Omental fat pad (tissue), 4 donors: ENCODE data around the gene SMIM24. TPM values are rescaled to one million over a fixed set of nuclear protein-coding genes. Genes with fewer than 3 reads are reported as not detected.

Experiments
- ATAC-seq: fragments of 150-250 bp; one replicate; pipeline ENCODE4 v1.9.1; 2016; ENCODE audit warnings: mild to moderate bottlenecking, moderate library complexity; ENCODE audit not compliant: low FRiP score
- DNase-seq: peaks from one replicate; pipeline ENCODE4 v3.0.0-alpha.2; 2019; ENCODE audit warnings: low spot score
- total RNA-seq, 4 donors: library from RNA; depleted of rRNA; stranded (reverse); fragments of >200 nt; gene quantifications; one replicate each; pipeline ENCODE4 v1.1.0, GENCODE V29; 2016
- TF ChIP-seq, protein P1 (sequence below), 3 donors: fragments of 450-650 bp; IDR thresholded peaks; one replicate each; pipeline ENCODE4 v1.5.1; 2016 to 2017; ENCODE audit warnings: antibody characterized with exemption in 3 of 3, mild to moderate bottlenecking in 3 of 3, moderate library complexity in 2 of 3

SMIM24 gene
- total RNA-seq, 4 donors from 2014 or later = not detected

GRCh38 chr19:3443840-3444694 lies 36.3 kb downstream of the SMIM24 start:
- DNase-seq = no peak

DNA sequence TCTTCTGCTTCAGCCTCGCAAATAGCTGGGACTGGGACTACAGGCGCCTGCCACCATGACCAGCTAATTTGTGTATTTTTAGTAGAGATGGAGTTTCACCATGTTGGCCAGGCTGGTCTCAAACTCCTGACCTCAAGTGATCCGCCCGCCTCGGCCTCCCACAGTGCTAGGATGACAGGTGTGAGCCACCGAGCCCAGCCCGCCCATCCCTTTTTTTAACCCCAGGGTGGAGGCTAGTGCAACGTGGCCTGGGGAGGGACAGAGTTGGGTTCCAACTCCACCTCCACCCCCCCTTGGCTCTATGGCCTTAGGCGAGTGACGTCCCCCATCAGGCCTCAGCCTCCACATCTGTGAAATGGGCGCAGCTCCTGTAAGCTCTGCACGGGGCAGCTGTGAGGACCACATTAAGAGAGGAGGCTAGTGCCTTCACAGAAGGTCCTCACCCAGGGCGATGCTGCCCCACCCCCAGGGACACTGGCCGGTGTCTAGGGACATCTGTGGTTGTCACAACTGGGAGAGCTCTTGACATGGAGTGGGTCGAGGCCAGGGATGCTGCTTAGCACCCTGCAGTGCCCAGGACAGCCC lies 37.7 kb downstream of the SMIM24 start:
- ATAC-seq (no peak), DNase-seq (no peak)
- TF ChIP-seq, protein P1, sequence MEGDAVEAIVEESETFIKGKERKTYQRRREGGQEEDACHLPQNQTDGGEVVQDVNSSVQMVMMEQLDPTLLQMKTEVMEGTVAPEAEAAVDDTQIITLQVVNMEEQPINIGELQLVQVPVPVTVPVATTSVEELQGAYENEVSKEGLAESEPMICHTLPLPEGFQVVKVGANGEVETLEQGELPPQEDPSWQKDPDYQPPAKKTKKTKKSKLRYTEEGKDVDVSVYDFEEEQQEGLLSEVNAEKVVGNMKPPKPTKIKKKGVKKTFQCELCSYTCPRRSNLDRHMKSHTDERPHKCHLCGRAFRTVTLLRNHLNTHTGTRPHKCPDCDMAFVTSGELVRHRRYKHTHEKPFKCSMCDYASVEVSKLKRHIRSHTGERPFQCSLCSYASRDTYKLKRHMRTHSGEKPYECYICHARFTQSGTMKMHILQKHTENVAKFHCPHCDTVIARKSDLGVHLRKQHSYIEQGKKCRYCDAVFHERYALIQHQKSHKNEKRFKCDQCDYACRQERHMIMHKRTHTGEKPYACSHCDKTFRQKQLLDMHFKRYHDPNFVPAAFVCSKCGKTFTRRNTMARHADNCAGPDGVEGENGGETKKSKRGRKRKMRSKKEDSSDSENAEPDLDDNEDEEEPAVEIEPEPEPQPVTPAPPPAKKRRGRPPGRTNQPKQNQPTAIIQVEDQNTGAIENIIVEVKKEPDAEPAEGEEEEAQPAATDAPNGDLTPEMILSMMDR (IDR thresholded peaks at IDR 0.05) = no peak

More at GRCh38 chr19:3443840-3444694, 36.3 kb downstream of the SMIM24 start:
- no peak for ATAC-seq
- TF ChIP-seq, protein P1 (IDR thresholded peaks at IDR 0.05) = no peak

DNA sequence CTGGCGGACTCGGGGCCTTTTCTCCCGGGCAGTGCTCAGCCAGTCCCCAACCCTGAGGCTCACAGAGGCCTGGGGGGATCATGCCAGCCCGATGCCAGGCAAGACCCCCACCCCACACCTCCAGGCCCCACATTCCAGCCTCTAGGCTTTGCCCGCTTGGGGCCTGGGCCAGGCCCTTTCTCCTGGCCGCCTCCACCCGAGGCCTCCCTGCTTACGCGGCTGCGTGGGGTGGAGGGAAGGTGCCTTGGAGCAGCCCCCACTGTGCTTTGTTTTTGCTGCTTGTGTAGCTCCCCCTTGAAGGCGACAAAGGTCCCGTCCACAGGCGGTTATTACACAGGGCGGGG lies 38.4 kb downstream of the SMIM24 start:
- ATAC-seq (no peak), DNase-seq (no peak)
- TF ChIP-seq, protein P1 (IDR thresholded peaks at IDR 0.05) = no peak

GRCh38 chr19:3441089-3441985 lies 39.0 kb downstream of the SMIM24 start:
- TF ChIP-seq, protein P1 (IDR thresholded peaks at IDR 0.05) = no peak
- ATAC-seq = no peak
- DNase-seq = no peak

- no peak for DNase-seq
- no peak for ATAC-seq
Observed at GRCh38 chr19:3440082-3440481, 40.2 kb downstream of the SMIM24 start.

More at GRCh38 chr19:3440082-3440481, 40.2 kb downstream of the SMIM24 start:
- TF ChIP-seq, protein P1 (IDR thresholded peaks at IDR 0.05) = no peak
